GM21717 (cell line): Measurements from ENCODE around the gene KCNK18.
"Not testable (repeated sequence)": the region's sequence is repeated elsewhere in the genome, so short reads cannot be mapped to it uniquely, and the experiment has no call there.

Experiments used
- ATAC-seq: cut with Tn5 transposase; IDR thresholded peaks from one replicate; pipeline ENCODE4 v1.9.1; 2021; ENCODE audit warnings: mild to moderate bottlenecking, moderate library complexity; ENCODE audit not compliant: unreplicated experiment

KCNK18 gene

GRCh38 chr10:117218654-117219053 lies 21.4 kb downstream of the KCNK18 start:
- no peak for ATAC-seq

- ATAC-seq: no peak
Observed at GRCh38 chr10:117221156-117221711, 23.9 kb downstream of the KCNK18 start.

- ATAC-seq: no peak
Observed at GRCh38 chr10:117222552-117222951, 25.3 kb downstream of the KCNK18 start.

GRCh38 chr10:117222976-117223692 lies 25.8 kb downstream of the KCNK18 start:
- ATAC-seq: no peak

GRCh38 chr10:117223693-117224430 lies 26.6 kb downstream of the KCNK18 start:
- no peak for ATAC-seq

- no peak for ATAC-seq
Observed at GRCh38 chr10:117224881-117225280, 27.6 kb downstream of the KCNK18 start.

GRCh38 chr10:117226813-117227451 lies 29.6 kb downstream of the KCNK18 start:
- no peak for ATAC-seq

GRCh38 chr10:117228210-117228609 lies 30.9 kb downstream of the KCNK18 start:
- no peak for ATAC-seq

- not testable (repeated sequence) for ATAC-seq
Observed at GRCh38 chr10:117230107-117230506, 32.8 kb downstream of the KCNK18 start.

- no peak for ATAC-seq
Observed at GRCh38 chr10:117237401-117237991, 40.2 kb downstream of the KCNK18 start.

- ATAC-seq: no peak
Observed at GRCh38 chr10:117239051-117239450, 41.8 kb downstream of the KCNK18 start.

GRCh38 chr10:117239721-117240620 lies 42.7 kb downstream of the KCNK18 start:
- ATAC-seq: no peak

GRCh38 chr10:117240621-117241529 lies 43.6 kb downstream of the KCNK18 start, which contains the start of gene SLC18A2:
Gene SLC18A2, plus strand, starts transcription at chr10:117241114. Its CDS starts 580 bp downstream, at chr10:117241694.
- ATAC-seq: no peak

GRCh38 chr10:117241541-117242462 lies 44.5 kb downstream of the KCNK18 start:
- no peak for ATAC-seq

GRCh38 chr10:117242463-117242832 lies 45.2 kb downstream of the KCNK18 start:
- ATAC-seq: no peak

GRCh38 chr10:117246997-117247671 lies 49.8 kb downstream of the KCNK18 start:
- no peak for ATAC-seq

GRCh38 chr10:117248750-117249465 lies 51.6 kb downstream of the KCNK18 start:
- ATAC-seq: no peak
